ENCODE results near the gene CLDN4. TPM values are rescaled to one million over a fixed set of nuclear protein-coding genes. Genes with fewer than 3 reads are reported as not detected.

Gene CLDN4
- polyA plus RNA-seq, 1 of the 3 experiments (the other 2 are of a cell fraction): 5.9 TPM

- TF ChIP-seq, protein P1, sequence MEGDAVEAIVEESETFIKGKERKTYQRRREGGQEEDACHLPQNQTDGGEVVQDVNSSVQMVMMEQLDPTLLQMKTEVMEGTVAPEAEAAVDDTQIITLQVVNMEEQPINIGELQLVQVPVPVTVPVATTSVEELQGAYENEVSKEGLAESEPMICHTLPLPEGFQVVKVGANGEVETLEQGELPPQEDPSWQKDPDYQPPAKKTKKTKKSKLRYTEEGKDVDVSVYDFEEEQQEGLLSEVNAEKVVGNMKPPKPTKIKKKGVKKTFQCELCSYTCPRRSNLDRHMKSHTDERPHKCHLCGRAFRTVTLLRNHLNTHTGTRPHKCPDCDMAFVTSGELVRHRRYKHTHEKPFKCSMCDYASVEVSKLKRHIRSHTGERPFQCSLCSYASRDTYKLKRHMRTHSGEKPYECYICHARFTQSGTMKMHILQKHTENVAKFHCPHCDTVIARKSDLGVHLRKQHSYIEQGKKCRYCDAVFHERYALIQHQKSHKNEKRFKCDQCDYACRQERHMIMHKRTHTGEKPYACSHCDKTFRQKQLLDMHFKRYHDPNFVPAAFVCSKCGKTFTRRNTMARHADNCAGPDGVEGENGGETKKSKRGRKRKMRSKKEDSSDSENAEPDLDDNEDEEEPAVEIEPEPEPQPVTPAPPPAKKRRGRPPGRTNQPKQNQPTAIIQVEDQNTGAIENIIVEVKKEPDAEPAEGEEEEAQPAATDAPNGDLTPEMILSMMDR (IDR thresholded peaks at IDR 0.05): no peak
- TF ChIP-seq, protein P2, sequence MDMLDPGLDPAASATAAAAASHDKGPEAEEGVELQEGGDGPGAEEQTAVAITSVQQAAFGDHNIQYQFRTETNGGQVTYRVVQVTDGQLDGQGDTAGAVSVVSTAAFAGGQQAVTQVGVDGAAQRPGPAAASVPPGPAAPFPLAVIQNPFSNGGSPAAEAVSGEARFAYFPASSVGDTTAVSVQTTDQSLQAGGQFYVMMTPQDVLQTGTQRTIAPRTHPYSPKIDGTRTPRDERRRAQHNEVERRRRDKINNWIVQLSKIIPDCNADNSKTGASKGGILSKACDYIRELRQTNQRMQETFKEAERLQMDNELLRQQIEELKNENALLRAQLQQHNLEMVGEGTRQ (IDR thresholded peaks at IDR 0.05; ENCODE audit: borderline replicate concordance, low read depth, low read length): no peak
- TF ChIP-seq RCOR1 (IDR thresholded peaks at IDR 0.05; ENCODE audit: low read length): no peak
These were observed 46.2 kb downstream of the CLDN4 start (continued) for GRCh38 chr7:73876973-73877372.

DNA sequence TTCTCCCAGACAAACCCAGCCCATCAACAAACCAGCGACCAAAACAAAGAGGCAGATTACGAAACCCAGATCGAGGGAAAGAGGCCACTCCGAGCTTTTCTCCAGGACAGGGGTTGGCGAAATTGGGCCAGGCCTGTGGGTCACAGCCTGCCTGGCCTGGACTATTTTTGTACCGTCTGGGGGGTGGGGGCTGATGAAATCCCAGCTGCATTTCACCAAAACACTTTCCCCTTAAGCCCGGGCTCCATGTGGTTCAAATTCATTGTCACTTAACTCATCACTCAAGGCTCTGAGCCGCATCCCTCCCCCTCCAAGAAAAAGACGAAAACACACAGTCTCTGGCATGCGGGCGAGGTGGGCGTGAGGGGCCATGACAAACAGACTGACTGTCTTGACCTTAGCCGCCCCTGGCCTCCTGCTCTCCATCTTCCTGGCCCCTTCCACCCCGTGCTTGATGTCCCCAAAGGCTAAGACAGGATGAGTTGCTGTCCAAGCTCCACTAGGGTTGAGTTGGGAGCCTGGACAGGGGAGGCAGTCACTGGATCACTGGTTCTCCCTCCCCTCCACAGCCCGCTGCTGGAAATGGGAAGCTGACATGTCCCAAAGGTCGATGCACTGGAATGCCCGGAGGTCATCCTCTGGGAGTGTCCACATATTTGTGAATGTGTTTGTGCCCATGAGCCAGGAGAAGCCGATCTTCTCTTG lies 49.3 kb downstream of the CLDN4 start:
- 78% methylated on average over 17 of the region's 18 CpGs for WGBS (ENCODE audit: low lambda C conversion rate)
- Histone ChIP-seq H3K4me3 (ENCODE audit: low read depth in 2 of 2, low read length in 1 of 2) (no peak overlapping the region), H3K9ac (no peak overlapping the region), H3K9me3 (no peaks in the 10 kb centered on the region), H3K36me3 (replicated peaks in 1 of 2; ENCODE audit: control insufficient read depth in 1 of 2, insufficient read depth in 2 of 2, low read length in 1 of 2) (no peaks in the 10 kb centered on the region), H3K27me3 (ENCODE audit: insufficient read depth) (no peaks in the 10 kb centered on the region), H3F3A (replicated peaks; ENCODE audit: insufficient read depth) (peaks cover 8% of the 10 kb centered on the region), H3K4me1 (ENCODE audit: control insufficient read depth in 1 of 2, insufficient read depth in 2 of 2, low read depth in 1 of 2, low read length in 1 of 2) (peaks cover 9 to 14% of the 10 kb centered on the region in 2 experiments; a peak in 3 of 4 replicates), H3K9me2 (no peaks in the 10 kb centered on the region), H3K79me2 (ENCODE audit: insufficient read depth) (no peaks in the 10 kb centered on the region), H4K20me1 (ENCODE audit: insufficient read depth) (no peaks in the 10 kb centered on the region), H2AFZ (ENCODE audit: low read depth) (no peak overlapping the region), H3K4me2 (no peak overlapping the region), H3K27ac (ENCODE audit: low read depth in 2 of 2, low read length in 1 of 2) (no peak overlapping the region)
- peak; percentile 27 for DNase-seq
- CTCF ChIA-PET: interaction anchor here (0.6 to 5.1 kb wide), 16 partner anchors 8 to 521 kb away, joined by 3 to 29 read pairs (median 4); partner anchors contain the start of gene TMEM270
- POLR2A ChIA-PET: interaction anchor here (0.9 kb wide), 1 partner anchor 8 kb away, joined by 3 read pairs; no protein-coding TSS in a partner anchor
- TF ChIP-seq REST (IDR thresholded peaks at IDR 0.05; ENCODE audit: low read depth, low read length): 0 out of 2 replicates have a peak, but pooled peaks have one; percentile 45
- no peak for TF ChIP-seq JUND (IDR thresholded peaks at IDR 0.05)
